NCI-H446 treated with DMSO at 0.1 percent for 48 hours (cell line): ENCODE data around the gene FOXQ1.
"Not testable (repeated sequence)": the region's sequence is repeated elsewhere in the genome, so short reads cannot be mapped to it uniquely, and the experiment has no call there.

Source experiments
- DNase-seq: peaks from one replicate; lab custom pipeline; 2025; lab: John Stamatoyannopoulos, UW

Gene FOXQ1

GRCh38 chr6:1322696-1323219, 10.9 kb downstream of the FOXQ1 start:
- no peak for DNase-seq

GRCh38 chr6:1324936-1325335, 13.0 kb downstream of the FOXQ1 start:
- DNase-seq: no peak

GRCh38 chr6:1325461-1326309, 13.8 kb downstream of the FOXQ1 start:
- no peak for DNase-seq

- DNase-seq: no peak
Measured at GRCh38 chr6:1326535-1327121, 14.7 kb downstream of the FOXQ1 start.

- DNase-seq: no peak
Measured at GRCh38 chr6:1327630-1328029, 15.7 kb downstream of the FOXQ1 start.

GRCh38 chr6:1328129-1328800, 16.4 kb downstream of the FOXQ1 start:
- no peak for DNase-seq

- no peak for DNase-seq
Measured at GRCh38 chr6:1329708-1330107, 17.8 kb downstream of the FOXQ1 start.

- no peak for DNase-seq
Measured at GRCh38 chr6:1334684-1335083, 22.8 kb downstream of the FOXQ1 start.

- no peak for DNase-seq
Measured at GRCh38 chr6:1335367-1336037, 23.6 kb downstream of the FOXQ1 start.

- DNase-seq: no peak
Measured at GRCh38 chr6:1336246-1336843, 24.4 kb downstream of the FOXQ1 start.

GRCh38 chr6:1337791-1338190, 25.9 kb downstream of the FOXQ1 start:
- no peak for DNase-seq

- DNase-seq: no peak
Measured at GRCh38 chr6:1346101-1346500, 34.2 kb downstream of the FOXQ1 start.

- no peak for DNase-seq
Measured at GRCh38 chr6:1346558-1347091, 34.7 kb downstream of the FOXQ1 start.

GRCh38 chr6:1347161-1347560, 35.3 kb downstream of the FOXQ1 start:
- no peak for DNase-seq

GRCh38 chr6:1348675-1349074, 36.8 kb downstream of the FOXQ1 start:
- no peak for DNase-seq

- DNase-seq: no peak
Measured at GRCh38 chr6:1349655-1350054, 37.8 kb downstream of the FOXQ1 start.

GRCh38 chr6:1351381-1352008, 39.6 kb downstream of the FOXQ1 start:
- DNase-seq: no peak

GRCh38 chr6:1355068-1355467, 43.2 kb downstream of the FOXQ1 start:
- not testable (repeated sequence) for DNase-seq

GRCh38 chr6:1361717-1362116, 49.8 kb downstream of the FOXQ1 start:
- not testable (repeated sequence) for DNase-seq

- no peak for DNase-seq
Measured at GRCh38 chr6:1362643-1363042, 50.7 kb downstream of the FOXQ1 start.

GRCh38 chr6:1363298-1363697, 51.4 kb downstream of the FOXQ1 start:
- no peak for DNase-seq
